Skeletal muscle cell (primary cell): ENCODE results near the gene C3orf18.

Source experiments
- DNase-seq: peaks from one replicate; pipeline ENCODE4 v3.0.0-alpha.2; 2010; ENCODE audit warnings: low read depth
- H3K4me3 ChIP-seq: 2 replicates; pipeline ENCODE4 v1.5.1; 2011; ENCODE audit warnings: low read depth, mild to moderate bottlenecking, control low read depth, low read length, moderate library complexity

C3orf18 gene

GRCh38 chr3:50604628-50605588, 37.4 kb upstream of the C3orf18 start:
- no peak for DNase-seq
- no peak overlapping the region for H3K4me3 ChIP-seq

GRCh38 chr3:50604110-50604621, 36.6 kb upstream of the C3orf18 start:
- DNase-seq, result no peak
- no peak overlapping the region for H3K4me3 ChIP-seq

- H3K4me3 ChIP-seq, result no peak overlapping the region
Measured at GRCh38 chr3:50603261-50604109, 35.9 kb upstream of the C3orf18 start.

GRCh38 chr3:50602595-50603191, 35.1 kb upstream of the C3orf18 start:
- no peak overlapping the region for H3K4me3 ChIP-seq
- no peak for DNase-seq

More at GRCh38 chr3:50603261-50604109, 35.9 kb upstream of the C3orf18 start:
- no peak for DNase-seq

- H3K4me3 ChIP-seq, result peak overlapping the region; percentile 7
- peak; percentile 96 for DNase-seq
Measured at GRCh38 chr3:50600841-50601591, 33.5 kb upstream of the C3orf18 start.

- no peak overlapping the region for H3K4me3 ChIP-seq
- no peak for DNase-seq
Measured at GRCh38 chr3:50600141-50600753, 32.7 kb upstream of the C3orf18 start.

GRCh38 chr3:50599716-50600118, 32.2 kb upstream of the C3orf18 start:
- no peak for DNase-seq
- no peak overlapping the region for H3K4me3 ChIP-seq

GRCh38 chr3:50599115-50599715, 31.7 kb upstream of the C3orf18 start:
- no peak overlapping the region for H3K4me3 ChIP-seq
- DNase-seq, result no peak

GRCh38 chr3:50594253-50594785, 26.8 kb upstream of the C3orf18 start:
- no peak overlapping the region for H3K4me3 ChIP-seq
- no peak for DNase-seq

- DNase-seq, result no peak
Measured at GRCh38 chr3:50592568-50592967, 25.0 kb upstream of the C3orf18 start.

GRCh38 chr3:50591196-50591741, 23.7 kb upstream of the C3orf18 start:
- no peak for DNase-seq
- no peak overlapping the region for H3K4me3 ChIP-seq

More at GRCh38 chr3:50592568-50592967, 25.0 kb upstream of the C3orf18 start:
- H3K4me3 ChIP-seq, result no peak overlapping the region

- H3K4me3 ChIP-seq, result no peak overlapping the region
- no peak for DNase-seq
Measured at GRCh38 chr3:50588759-50589433, 21.3 kb upstream of the C3orf18 start.

GRCh38 chr3:50587806-50588758, 20.5 kb upstream of the C3orf18 start:
- no peak overlapping the region for H3K4me3 ChIP-seq
- no peak for DNase-seq

GRCh38 chr3:50587373-50587772, 19.8 kb upstream of the C3orf18 start:
- DNase-seq, result no peak

GRCh38 chr3:50586763-50587070, 19.2 kb upstream of the C3orf18 start:
- no peak for DNase-seq
- H3K4me3 ChIP-seq, result no peak overlapping the region

More at GRCh38 chr3:50587373-50587772, 19.8 kb upstream of the C3orf18 start:
- H3K4me3 ChIP-seq, result no peak overlapping the region
